PC-3 (cell line): ENCODE results near the gene ADARB2. TPM values are rescaled to one million over a fixed set of nuclear protein-coding genes. Genes with fewer than 3 reads are reported as not detected.

ENCODE experiments used
- ATAC-seq: fragments of 200-7000 bp; cut with Tn5 transposase; 2 replicates; pipeline ENCODE4 v1.9.1; 2020; ENCODE audit warnings: mild to moderate bottlenecking, moderate library complexity
- BruUV-seq: library from RNA; stranded (reverse); fragments of 400-500 nt; replicated peaks from 2 replicates; lab custom pipeline; 2021; lab: Mats Ljungman, UMichigan
- CTCF ChIA-PET: fragments of 300-600 bp; sonication (Branson Sonifier 250); formaldehyde crosslinking; loops from one replicate; lab custom pipeline; 2022; ENCODE audit warnings: antibody characterized with exemption; lab: Charles Lee
- POLR2A ChIA-PET: fragments of 300-600 bp; sonication (Branson Sonifier 250); formaldehyde crosslinking; loops from one replicate; lab custom pipeline; 2022; ENCODE audit warnings: antibody characterized with exemption; ENCODE audit not compliant: unreplicated experiment; lab: Charles Lee
- DNase-seq: peaks from one replicate; pipeline ENCODE4 v3.0.0-alpha.2; 2015
- H2AFZ ChIP-seq: fragments of 300-600 bp; sonication (generic); 2 replicates; pipeline ENCODE4 v1.6.0; 2016; ENCODE audit warnings: antibody characterized with exemption, low read length
- H3F3A ChIP-seq: fragments of 300-600 bp; sonication (generic); one replicate; pipeline ENCODE4 v1.6.0; 2017; ENCODE audit warnings: antibody characterized with exemption, low read length, control low read depth, mild to moderate bottlenecking; ENCODE audit not compliant: unreplicated experiment
- H3K27ac ChIP-seq: fragments of 300-600 bp; sonication (generic); 2 replicates; pipeline ENCODE4 v1.5.1; 2016; ENCODE audit warnings: mild to moderate bottlenecking, low read length
- H3K27me3 ChIP-seq: fragments of 300-600 bp; sonication (generic); 2 replicates; pipeline ENCODE4 v1.6.1; 2016; ENCODE audit warnings: low read length, mixed read lengths
- H3K36me3 ChIP-seq: fragments of 300-600 bp; sonication (generic); 2 replicates; pipeline ENCODE4 v1.6.1; 2016; ENCODE audit warnings: low read depth, mixed run types, low read length, mixed read lengths
- H3K4me1 ChIP-seq: fragments of 300-600 bp; sonication (generic); 2 replicates; pipeline ENCODE4 v1.5.1; 2016; ENCODE audit warnings: low read length; ENCODE audit not compliant: insufficient read depth
- H3K4me2 ChIP-seq: fragments of 300-600 bp; sonication (generic); 2 replicates; pipeline ENCODE4 v1.6.0; 2016; ENCODE audit warnings: low read length
- H3K4me3 ChIP-seq: fragments of 300-600 bp; sonication (generic); 2 replicates; pipeline ENCODE4 v1.5.1; 2016; ENCODE audit warnings: mild to moderate bottlenecking, low read length, mixed read lengths
- H3K79me2 ChIP-seq: fragments of 300-600 bp; sonication (generic); 2 replicates; pipeline ENCODE4 v1.6.1; 2017; ENCODE audit warnings: low read length, mixed read lengths
- H3K9ac ChIP-seq: fragments of 300-600 bp; sonication (generic); 2 replicates; pipeline ENCODE4 v1.6.0; 2016; ENCODE audit warnings: mild to moderate bottlenecking, low read length
- H3K9me2 ChIP-seq: fragments of 300-600 bp; sonication (generic); replicated peaks from 2 replicates; pipeline ENCODE4 v1.6.1; 2016; ENCODE audit warnings: mixed run types, low read length, mixed read lengths
- H3K9me3 ChIP-seq: fragments of 300-600 bp; sonication (generic); 2 replicates; pipeline ENCODE4 v1.6.1; 2016; ENCODE audit warnings: low read length, mixed read lengths
- H4K20me1 ChIP-seq: fragments of 300-600 bp; sonication (generic); 2 replicates; pipeline ENCODE4 v1.6.1; 2016; ENCODE audit warnings: low read length, mixed read lengths
- EZH2 ChIP-seq: fragments of 300-600 bp; sonication (generic); IDR thresholded peaks from one replicate; pipeline ENCODE4 v1.6.1; 2017; ENCODE audit warnings: antibody characterized with exemption, mild to moderate bottlenecking, low read length; ENCODE audit not compliant: unreplicated experiment
- EZH2phosphoT487 ChIP-seq: fragments of 300-600 bp; sonication (generic); IDR thresholded peaks from 2 replicates; pipeline ENCODE4 v1.6.1; 2018; ENCODE audit warnings: mild to moderate bottlenecking, antibody characterized with exemption, low read length, borderline replicate concordance
- intact Hi-C: fragments of 100-400 bp; cut with micrococcal nuclease; formaldehyde crosslinking; loops from 2 replicates; pipeline ENCODE4 v1.9.0; 2023
- total RNA-seq: library from RNA; depleted of rRNA; stranded (reverse); fragments of >200 nt; gene quantifications from 2 replicates; pipeline ENCODE4 v1.2.3, GENCODE V29; 2014
- TF ChIP-seq, protein P1 (sequence below): fragments of 300-600 bp; sonication (generic); conservative IDR thresholded peaks from 2 replicates; pipeline ENCODE4 v1.5.1; 2017; ENCODE audit warnings: antibody characterized with exemption, low read depth, mild to moderate bottlenecking, low read length

The ADARB2 gene
- total RNA-seq, 1 experiment from 2014 or later, result not detected

GRCh38 chr10:1294748-1295147 is 442.6 kb downstream of the ADARB2 start:
- Histone ChIP-seq H3K79me2 (no peaks in the 10 kb centered on the region), H3K9ac (no peak overlapping the region), H3K27me3 (peaks cover 30% of the 10 kb centered on the region; the same call in 1 of the 2 replicates), H3K9me2 (no peaks in the 10 kb centered on the region), H3K27ac (no peak overlapping the region), H3F3A (no peaks in the 10 kb centered on the region), H3K4me2 (no peak overlapping the region), H3K9me3 (no peaks in the 10 kb centered on the region), H3K4me1 (no peaks in the 10 kb centered on the region), H3K4me3 (no peak overlapping the region), H3K36me3 (no peaks in the 10 kb centered on the region), H4K20me1 (no peaks in the 10 kb centered on the region), H2AFZ (no peak overlapping the region)
- ChIA-PET CTCF (no interaction called here), POLR2A (no interaction called here)
- BruUV-seq, result no TSS peak
- DNase-seq, result no peak
- TF ChIP-seq EZH2phosphoT487 (no peak), EZH2 (no peak)
- TF ChIP-seq, protein P1, sequence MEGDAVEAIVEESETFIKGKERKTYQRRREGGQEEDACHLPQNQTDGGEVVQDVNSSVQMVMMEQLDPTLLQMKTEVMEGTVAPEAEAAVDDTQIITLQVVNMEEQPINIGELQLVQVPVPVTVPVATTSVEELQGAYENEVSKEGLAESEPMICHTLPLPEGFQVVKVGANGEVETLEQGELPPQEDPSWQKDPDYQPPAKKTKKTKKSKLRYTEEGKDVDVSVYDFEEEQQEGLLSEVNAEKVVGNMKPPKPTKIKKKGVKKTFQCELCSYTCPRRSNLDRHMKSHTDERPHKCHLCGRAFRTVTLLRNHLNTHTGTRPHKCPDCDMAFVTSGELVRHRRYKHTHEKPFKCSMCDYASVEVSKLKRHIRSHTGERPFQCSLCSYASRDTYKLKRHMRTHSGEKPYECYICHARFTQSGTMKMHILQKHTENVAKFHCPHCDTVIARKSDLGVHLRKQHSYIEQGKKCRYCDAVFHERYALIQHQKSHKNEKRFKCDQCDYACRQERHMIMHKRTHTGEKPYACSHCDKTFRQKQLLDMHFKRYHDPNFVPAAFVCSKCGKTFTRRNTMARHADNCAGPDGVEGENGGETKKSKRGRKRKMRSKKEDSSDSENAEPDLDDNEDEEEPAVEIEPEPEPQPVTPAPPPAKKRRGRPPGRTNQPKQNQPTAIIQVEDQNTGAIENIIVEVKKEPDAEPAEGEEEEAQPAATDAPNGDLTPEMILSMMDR, result no peak
- intact Hi-C loops, result no loop called here
- no peak for ATAC-seq

- intact Hi-C loops, result no loop called here
- H3K9me2 ChIP-seq, result no peaks in the 10 kb centered on the region
- ChIA-PET POLR2A (no interaction called here), CTCF (no interaction called here)
- H3K27me3 ChIP-seq, result peaks cover 30% of the 10 kb centered on the region; the same call in 1 of the 2 replicates
- H3K9ac ChIP-seq, result no peak overlapping the region
- no peak overlapping the region for H2AFZ ChIP-seq
- ATAC-seq (no peak), DNase-seq (no peak)
- no peaks in the 10 kb centered on the region for H3F3A ChIP-seq
- no peak overlapping the region for H3K27ac ChIP-seq
- no peaks in the 10 kb centered on the region for H3K36me3 ChIP-seq
- BruUV-seq, result no TSS peak
- H4K20me1 ChIP-seq, result no peaks in the 10 kb centered on the region
- no peak overlapping the region for H3K4me2 ChIP-seq
- no peak overlapping the region for H3K4me3 ChIP-seq
- no peaks in the 10 kb centered on the region for H3K4me1 ChIP-seq
- H3K79me2 ChIP-seq, result no peaks in the 10 kb centered on the region
- TF ChIP-seq, protein P1, result no peak
- TF ChIP-seq EZH2 (no peak), EZH2phosphoT487 (no peak)
- no peaks in the 10 kb centered on the region for H3K9me3 ChIP-seq
Measured at GRCh38 chr10:1293636-1294435, 443.5 kb downstream of the ADARB2 start.

DNA sequence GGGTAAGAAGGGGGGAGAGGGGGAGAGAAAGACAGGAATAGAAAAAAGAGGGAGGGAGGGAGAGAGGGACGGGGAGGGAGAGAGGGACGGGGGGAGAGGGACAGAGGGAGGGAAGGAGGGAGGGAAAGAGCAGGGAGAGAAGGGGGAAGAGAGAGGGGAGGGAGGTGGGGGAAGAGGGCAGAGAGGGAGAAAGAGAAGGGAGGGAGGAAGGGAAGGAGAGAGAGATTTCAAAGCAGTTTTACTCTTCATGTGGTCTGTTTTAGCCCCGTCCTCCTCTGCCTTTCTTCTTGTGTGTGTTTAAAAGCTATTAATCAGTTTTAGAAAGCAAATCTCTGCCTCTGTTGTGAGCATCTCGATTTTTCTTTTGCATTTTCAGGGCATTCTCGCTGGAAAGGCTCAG is 444.2 kb downstream of the ADARB2 start:
- Histone ChIP-seq H3K9me2 (no peaks in the 10 kb centered on the region), H3K9me3 (no peaks in the 10 kb centered on the region), H3K4me2 (no peak overlapping the region), H3F3A (no peaks in the 10 kb centered on the region), H3K4me3 (no peak overlapping the region), H2AFZ (no peak overlapping the region), H3K36me3 (no peaks in the 10 kb centered on the region), H3K79me2 (no peaks in the 10 kb centered on the region), H3K27ac (no peak overlapping the region), H3K9ac (no peak overlapping the region), H4K20me1 (no peaks in the 10 kb centered on the region), H3K4me1 (no peaks in the 10 kb centered on the region), H3K27me3 (peaks cover 30% of the 10 kb centered on the region; the same call in 1 of the 2 replicates)
- no peak for ATAC-seq
- intact Hi-C loops, result no loop called here
- BruUV-seq, result no TSS peak
- ChIA-PET CTCF (no interaction called here), POLR2A (no interaction called here)
- TF ChIP-seq, protein P1, result no peak
- no peak for TF ChIP-seq EZH2phosphoT487
- no peak for TF ChIP-seq EZH2
- DNase-seq, result no peak
